ENCODE data around the gene IGSF6.
A peak's percentile ranks its signal among the peaks of the same experiment; 100 is the strongest.
"Not testable (repeated sequence)": the region's sequence is repeated elsewhere in the genome, so short reads cannot be mapped to it uniquely, and the experiment has no call there.

The IGSF6 gene

DNA sequence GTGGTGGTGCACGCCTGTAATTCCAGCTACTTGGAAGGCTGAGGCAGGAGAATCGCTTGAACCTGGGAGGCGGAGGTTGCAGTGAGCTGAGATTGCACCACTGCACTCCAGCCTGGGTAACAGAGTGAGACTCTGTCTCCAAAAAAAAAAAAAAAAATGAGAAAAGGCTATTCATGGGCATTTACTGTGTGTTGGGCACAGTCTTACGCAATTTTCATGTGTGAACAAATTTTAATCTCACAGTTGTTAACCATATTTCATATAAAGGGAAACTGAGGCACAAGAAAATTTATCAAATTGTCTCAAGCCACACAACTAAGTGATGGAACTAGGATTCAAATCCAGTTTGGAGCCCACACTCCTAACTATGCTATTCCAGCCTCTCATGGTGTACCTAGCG is 28.3 kb upstream of the IGSF6 start:
- not testable (repeated sequence) for H3K36me3 ChIP-seq (ENCODE audit: control insufficient read depth, insufficient read depth, low read length); H3K27ac ChIP-seq (ENCODE audit: insufficient read depth, low read length, poor library complexity, severe bottlenecking); H3K4me3 ChIP-seq (ENCODE audit: insufficient read depth, low read depth, low read length, poor library complexity, severe bottlenecking); H3K27me3 ChIP-seq (replicated peaks; ENCODE audit: control insufficient read depth, insufficient read depth, low read length, poor library complexity, severe bottlenecking); H3K9me3 ChIP-seq (ENCODE audit: control insufficient read depth, low read length); DNase-seq; H3K4me1 ChIP-seq (ENCODE audit: control insufficient read depth, insufficient read depth, low read length, poor library complexity, severe bottlenecking)

DNA sequence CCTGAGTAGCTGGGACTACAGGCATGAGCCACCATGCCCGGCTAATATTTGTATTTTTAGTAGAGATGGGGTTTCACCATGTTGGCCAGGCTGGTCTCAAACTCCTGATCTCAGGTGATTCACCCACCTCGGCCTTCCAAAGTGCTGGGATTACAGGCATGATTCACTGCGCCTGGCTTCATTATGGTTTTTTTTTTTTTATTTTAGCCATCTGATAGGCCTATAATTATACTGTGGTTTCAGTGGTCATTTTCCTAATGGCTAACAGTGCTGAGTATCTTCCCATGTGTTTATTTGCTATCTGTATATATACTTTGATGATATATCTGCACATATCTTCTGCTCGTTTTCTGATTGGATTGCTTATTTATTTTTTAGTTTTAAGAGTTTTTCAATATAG is 22.0 kb upstream of the IGSF6 start:
- H3K9me3 ChIP-seq (ENCODE audit: control insufficient read depth, low read length); H3K4me3 ChIP-seq (ENCODE audit: insufficient read depth, low read depth, low read length, poor library complexity, severe bottlenecking); DNase-seq; H3K36me3 ChIP-seq (ENCODE audit: control insufficient read depth, insufficient read depth, low read length); H3K4me1 ChIP-seq (ENCODE audit: control insufficient read depth, insufficient read depth, low read length, poor library complexity, severe bottlenecking); H3K27me3 ChIP-seq (replicated peaks; ENCODE audit: control insufficient read depth, insufficient read depth, low read length, poor library complexity, severe bottlenecking); H3K27ac ChIP-seq (ENCODE audit: insufficient read depth, low read length, poor library complexity, severe bottlenecking): not testable (repeated sequence)

DNA sequence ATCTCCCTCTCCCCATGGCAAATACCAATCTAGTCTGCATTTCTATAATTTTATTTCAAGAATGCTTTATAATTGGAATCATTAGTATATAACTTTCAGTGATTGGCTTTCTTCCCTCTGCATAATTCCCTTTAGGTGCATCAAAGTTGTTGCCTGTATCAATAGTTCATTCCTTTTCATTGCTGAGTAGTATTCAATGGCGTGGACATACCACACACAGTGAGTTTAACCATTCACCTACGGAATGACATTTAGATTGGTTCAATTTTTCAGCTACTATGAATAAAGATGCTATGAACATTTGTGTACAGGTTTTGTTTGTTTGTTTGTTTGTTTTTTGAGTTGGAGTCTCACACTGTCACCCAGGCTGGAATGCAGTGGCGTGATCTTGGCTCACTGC is 21.1 kb upstream of the IGSF6 start:
- Histone ChIP-seq H3K36me3 (ENCODE audit: control insufficient read depth, insufficient read depth, low read length) (no peaks in the 10 kb centered on the region), H3K27me3 (replicated peaks; ENCODE audit: control insufficient read depth, insufficient read depth, low read length, poor library complexity, severe bottlenecking) (no peaks in the 10 kb centered on the region), H3K4me3 (ENCODE audit: insufficient read depth, low read depth, low read length, poor library complexity, severe bottlenecking) (no peak overlapping the region), H3K27ac (ENCODE audit: insufficient read depth, low read length, poor library complexity, severe bottlenecking) (no peak overlapping the region), H3K9me3 (ENCODE audit: control insufficient read depth, low read length) (no peaks in the 10 kb centered on the region), H3K4me1 (ENCODE audit: control insufficient read depth, insufficient read depth, low read length, poor library complexity, severe bottlenecking) (no peaks in the 10 kb centered on the region)
- no peak for DNase-seq

DNA sequence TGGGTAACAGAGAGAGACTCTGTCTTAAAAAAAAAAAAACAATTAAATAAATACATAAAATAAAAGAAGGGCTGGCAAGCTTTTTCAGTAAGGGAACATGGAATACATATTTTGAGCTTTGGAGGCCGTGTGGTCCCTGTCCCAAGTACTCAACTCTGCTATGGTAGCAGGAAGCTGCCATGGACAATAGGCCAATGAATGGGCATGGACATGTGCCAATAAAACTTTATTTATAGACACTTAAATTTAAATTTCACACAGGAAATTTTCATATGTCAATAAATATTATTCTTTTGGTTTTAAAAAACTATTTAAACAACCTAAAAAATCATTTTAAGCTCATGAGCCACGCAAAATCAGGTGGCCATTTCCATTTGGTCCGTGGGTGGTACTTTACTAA is 15.2 kb upstream of the IGSF6 start:
- no peaks in the 10 kb centered on the region for H3K9me3 ChIP-seq (ENCODE audit: control insufficient read depth, low read length)
- H3K36me3 ChIP-seq (ENCODE audit: control insufficient read depth, insufficient read depth, low read length) = no peaks in the 10 kb centered on the region
- no peak for DNase-seq
- H3K4me1 ChIP-seq (ENCODE audit: control insufficient read depth, insufficient read depth, low read length, poor library complexity, severe bottlenecking) = peaks cover 3% of the 10 kb centered on the region
- no peaks in the 10 kb centered on the region for H3K27me3 ChIP-seq (replicated peaks; ENCODE audit: control insufficient read depth, insufficient read depth, low read length, poor library complexity, severe bottlenecking)
- H3K27ac ChIP-seq (ENCODE audit: insufficient read depth, low read length, poor library complexity, severe bottlenecking) = no peak overlapping the region
- H3K4me3 ChIP-seq (ENCODE audit: insufficient read depth, low read depth, low read length, poor library complexity, severe bottlenecking) = no peak overlapping the region

DNA sequence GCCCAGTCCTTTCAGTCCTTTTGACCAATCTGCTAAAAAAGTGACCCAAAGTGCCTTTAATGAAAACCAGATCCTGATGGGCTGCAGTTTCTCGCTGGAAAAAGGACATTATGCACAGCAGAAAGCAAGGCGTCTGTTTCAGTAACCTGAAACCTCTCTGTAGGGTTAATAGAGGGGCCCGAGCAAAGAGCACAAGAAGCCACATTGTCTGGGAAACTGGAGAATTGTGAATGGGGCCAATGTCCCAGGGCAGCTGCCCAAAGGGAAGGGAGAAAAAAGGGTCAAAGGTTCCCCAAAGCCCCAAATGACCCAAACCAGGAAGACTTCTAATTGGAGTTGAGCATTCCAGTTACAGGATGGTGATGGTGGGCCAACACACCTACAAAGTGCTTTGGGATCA is 14.4 kb upstream of the IGSF6 start:
- no peaks in the 10 kb centered on the region for H3K27me3 ChIP-seq (replicated peaks; ENCODE audit: control insufficient read depth, insufficient read depth, low read length, poor library complexity, severe bottlenecking)
- no peak overlapping the region for H3K27ac ChIP-seq (ENCODE audit: insufficient read depth, low read length, poor library complexity, severe bottlenecking)
- no peaks in the 10 kb centered on the region for H3K36me3 ChIP-seq (ENCODE audit: control insufficient read depth, insufficient read depth, low read length)
- H3K9me3 ChIP-seq (ENCODE audit: control insufficient read depth, low read length) = no peaks in the 10 kb centered on the region
- peaks cover 6% of the 10 kb centered on the region for H3K4me1 ChIP-seq (ENCODE audit: control insufficient read depth, insufficient read depth, low read length, poor library complexity, severe bottlenecking)
- DNase-seq = no peak
- no peak overlapping the region for H3K4me3 ChIP-seq (ENCODE audit: insufficient read depth, low read depth, low read length, poor library complexity, severe bottlenecking)

DNA sequence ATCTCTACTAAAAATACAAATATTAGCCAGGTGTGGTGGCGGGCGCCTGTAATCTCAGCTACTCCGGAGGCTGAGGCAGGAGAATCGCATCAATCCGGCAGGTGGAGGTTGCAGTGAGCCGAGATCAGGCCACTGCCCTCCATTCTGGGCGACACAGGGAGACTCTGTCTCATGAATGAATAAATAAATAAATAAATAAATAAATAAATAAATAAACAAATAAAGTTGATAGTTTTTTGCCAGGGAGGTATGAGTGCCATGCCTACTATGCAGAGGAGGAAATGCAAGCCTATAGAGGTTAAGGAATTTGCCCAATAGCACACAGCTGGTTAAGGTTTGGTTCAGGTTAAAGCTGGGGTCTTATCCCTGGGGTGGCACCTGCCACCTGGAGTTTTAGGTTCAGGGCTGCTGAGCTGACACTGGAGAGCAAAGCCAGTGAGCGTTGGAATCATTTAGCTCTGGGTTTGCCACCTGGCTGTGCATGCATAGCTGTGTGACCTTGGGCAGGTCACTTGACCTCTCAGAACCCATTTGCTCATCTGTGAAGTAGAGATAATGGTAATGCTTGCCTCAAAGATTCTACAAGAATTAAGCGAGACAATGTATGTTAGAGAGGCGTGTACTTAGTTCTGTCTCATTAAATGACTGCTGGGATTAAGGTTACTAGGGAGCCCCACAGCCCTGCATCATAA is 12.5 kb upstream of the IGSF6 start:
- Histone ChIP-seq H3K4me1 (ENCODE audit: control insufficient read depth, insufficient read depth, low read length, poor library complexity, severe bottlenecking) (peaks cover 13% of the 10 kb centered on the region), H3K27ac (ENCODE audit: insufficient read depth, low read length, poor library complexity, severe bottlenecking) (no peak overlapping the region), H3K27me3 (replicated peaks; ENCODE audit: control insufficient read depth, insufficient read depth, low read length, poor library complexity, severe bottlenecking) (no peaks in the 10 kb centered on the region), H3K36me3 (ENCODE audit: control insufficient read depth, insufficient read depth, low read length) (no peaks in the 10 kb centered on the region), H3K9me3 (ENCODE audit: control insufficient read depth, low read length) (no peaks in the 10 kb centered on the region), H3K4me3 (ENCODE audit: insufficient read depth, low read depth, low read length, poor library complexity, severe bottlenecking) (no peak overlapping the region)
- no peak for DNase-seq

DNA sequence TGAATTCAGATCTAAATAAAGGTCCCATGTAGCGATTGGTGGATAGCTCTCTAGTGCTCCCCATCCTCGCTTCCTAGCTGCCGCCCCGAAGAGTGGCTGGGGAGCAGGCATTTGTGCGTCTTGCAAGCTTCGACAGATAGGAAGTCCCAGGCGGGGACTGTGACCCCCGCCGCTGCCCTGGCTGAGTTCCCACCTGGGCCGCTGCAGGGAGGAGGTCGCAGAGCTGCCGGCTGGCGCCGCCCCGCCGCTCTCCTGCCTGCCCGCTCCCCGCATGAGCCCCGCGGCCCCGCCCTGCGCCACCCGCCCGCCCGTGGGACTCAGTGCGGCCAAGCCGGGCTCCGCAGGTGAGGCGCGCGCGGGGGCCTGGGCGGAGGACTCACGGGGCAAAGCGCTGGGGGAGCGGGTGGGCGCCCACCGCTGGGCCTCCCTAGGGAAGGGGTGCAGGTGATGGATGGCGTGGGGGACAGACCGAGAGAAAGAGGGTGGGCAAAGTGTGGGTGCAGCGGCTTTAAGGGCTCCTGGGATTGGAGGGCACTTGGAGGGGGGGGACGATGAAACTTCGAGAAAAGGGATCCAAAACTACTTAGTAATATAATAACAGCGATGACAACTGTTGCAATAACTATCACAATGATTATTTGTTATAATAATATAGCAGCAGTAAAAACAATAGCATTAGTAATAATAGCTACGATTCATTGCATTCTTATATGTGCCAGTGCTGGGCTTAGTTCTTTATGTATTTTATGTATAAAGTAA is 11.7 kb upstream of the IGSF6 start, which contains the start of gene OTOA:
OTOA (plus strand) TSS at position 80 of the 759 bp plus-strand sequence. CDS start 14,547 bp downstream, outside the sequence.
- H3K4me1 ChIP-seq (ENCODE audit: control insufficient read depth, insufficient read depth, low read length, poor library complexity, severe bottlenecking) = peaks cover 13% of the 10 kb centered on the region
- H3K27ac ChIP-seq (ENCODE audit: insufficient read depth, low read length, poor library complexity, severe bottlenecking) = no peak within 1 kb of the TSS
- no peaks in the 10 kb centered on the region for H3K27me3 ChIP-seq (replicated peaks; ENCODE audit: control insufficient read depth, insufficient read depth, low read length, poor library complexity, severe bottlenecking)
- H3K4me3 ChIP-seq (ENCODE audit: insufficient read depth, low read depth, low read length, poor library complexity, severe bottlenecking) = peak within 1 kb of the TSS; percentile 40
- H3K9me3 ChIP-seq (ENCODE audit: control insufficient read depth, low read length) = no peaks in the 10 kb centered on the region
- H3K36me3 ChIP-seq (ENCODE audit: control insufficient read depth, insufficient read depth, low read length) = no peaks in the 10 kb centered on the region
- peak in 1 of 3 donors; percentile 7 for DNase-seq

DNA sequence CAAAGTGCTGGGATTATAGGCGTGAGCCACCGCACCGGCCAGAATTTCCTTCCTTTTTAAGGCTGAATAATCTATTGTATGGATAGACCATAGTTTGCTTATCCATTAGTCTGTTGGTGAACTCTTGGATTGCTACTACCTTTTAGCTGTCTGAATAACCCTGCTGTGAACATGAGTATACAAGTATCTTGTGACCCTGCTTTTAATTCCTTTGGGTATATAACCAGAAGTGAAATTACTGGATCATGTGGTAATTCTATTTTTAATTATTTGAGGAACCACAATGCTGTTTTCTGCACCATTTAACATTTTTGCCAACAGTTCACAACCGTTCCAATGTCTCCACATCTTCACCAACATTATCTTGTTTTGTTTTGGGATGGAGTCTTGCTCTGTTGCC is 6.7 kb upstream of the IGSF6 start:
- Histone ChIP-seq H3K27ac (ENCODE audit: insufficient read depth, low read length, poor library complexity, severe bottlenecking) (no peak overlapping the region), H3K4me1 (ENCODE audit: control insufficient read depth, insufficient read depth, low read length, poor library complexity, severe bottlenecking) (peaks cover 18% of the 10 kb centered on the region)

DNA sequence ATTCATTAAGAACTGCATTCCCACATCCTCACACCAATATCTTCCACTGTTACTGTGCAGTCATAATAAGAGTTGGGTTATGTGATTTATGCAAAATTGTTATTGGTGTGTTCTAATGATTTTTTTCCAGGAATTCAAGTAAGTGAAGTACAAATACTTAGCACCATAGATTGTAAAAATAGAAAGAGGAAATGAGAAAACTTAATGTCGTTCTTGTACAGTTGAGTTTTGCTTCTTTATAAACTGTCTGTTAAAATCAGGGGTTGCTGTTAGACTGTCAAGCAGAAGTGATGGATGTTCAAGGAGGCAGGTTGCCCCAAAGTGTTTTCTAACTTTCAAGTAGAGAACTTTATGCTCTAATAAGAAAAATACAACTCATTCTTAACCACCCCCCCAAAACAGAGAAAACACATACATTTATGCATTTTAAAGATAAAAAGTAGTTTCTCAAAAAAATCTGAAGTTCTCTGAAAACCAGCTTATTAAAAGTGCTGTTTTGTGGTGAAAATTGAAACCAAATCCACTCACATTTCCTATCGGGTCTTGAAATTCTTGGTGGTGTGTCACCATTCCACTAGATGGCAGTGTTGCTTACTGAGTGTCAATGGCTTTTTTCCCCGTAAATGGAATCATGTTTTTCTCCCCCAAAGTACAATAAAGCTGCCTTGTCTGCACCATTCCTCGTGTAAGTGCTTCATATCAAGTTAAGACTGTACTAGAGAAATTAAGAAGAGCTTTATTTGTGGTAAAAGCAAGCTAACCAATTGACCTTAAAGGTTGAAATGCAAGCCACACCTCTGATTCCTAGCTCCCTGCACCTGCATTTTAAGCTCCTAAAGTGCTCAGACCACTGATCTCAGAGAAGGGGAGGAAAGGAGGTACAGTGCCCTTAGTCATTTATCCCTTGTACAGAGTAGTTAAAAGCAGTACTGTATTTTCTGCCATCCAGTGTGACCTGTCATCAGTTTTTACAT is 4.7 kb upstream of the IGSF6 start:
- Histone ChIP-seq H3K4me3 (ENCODE audit: insufficient read depth, low read depth, low read length, poor library complexity, severe bottlenecking) (no peak overlapping the region), H3K36me3 (ENCODE audit: control insufficient read depth, insufficient read depth, low read length) (peaks cover 14% of the 10 kb centered on the region), H3K9me3 (ENCODE audit: control insufficient read depth, low read length) (no peaks in the 10 kb centered on the region), H3K27me3 (replicated peaks; ENCODE audit: control insufficient read depth, insufficient read depth, low read length, poor library complexity, severe bottlenecking) (no peaks in the 10 kb centered on the region), H3K4me1 (ENCODE audit: control insufficient read depth, insufficient read depth, low read length, poor library complexity, severe bottlenecking) (peaks cover 18% of the 10 kb centered on the region), H3K27ac (ENCODE audit: insufficient read depth, low read length, poor library complexity, severe bottlenecking) (no peak overlapping the region)
- peak in 1 of 3 donors; percentile 29 for DNase-seq

More for the DNA sequence above, 6.7 kb upstream of the IGSF6 start:
- H3K36me3 ChIP-seq (ENCODE audit: control insufficient read depth, insufficient read depth, low read length) = peaks cover 14% of the 10 kb centered on the region
- H3K27me3 ChIP-seq (replicated peaks; ENCODE audit: control insufficient read depth, insufficient read depth, low read length, poor library complexity, severe bottlenecking) = no peaks in the 10 kb centered on the region
- no peak overlapping the region for H3K4me3 ChIP-seq (ENCODE audit: insufficient read depth, low read depth, low read length, poor library complexity, severe bottlenecking)
- DNase-seq = no peak
- no peaks in the 10 kb centered on the region for H3K9me3 ChIP-seq (ENCODE audit: control insufficient read depth, low read length)

All from effector memory CD4-positive, alpha-beta T cell (primary cell).